Activated T-helper 2 cell treated with anti-CD3 and anti-CD28 coated beads, Interferon-gamma antibody, Interleukin-2, Interleukin-4, amounts not matched to agents 10 μg/mL and 5 μg/mL and 100 μg/mL, durations not matched to agents 14 hours and 24 hours and 36 hours (primary cell): ENCODE data around the gene CDON. TPM values are rescaled to one million over a fixed set of nuclear protein-coding genes. Genes with fewer than 3 reads are reported as not detected.
"Not testable (repeated sequence)": the region's sequence is repeated elsewhere in the genome, so short reads cannot be mapped to it uniquely, and the experiment has no call there.

Source experiments
- DNase-seq: peaks from one replicate; pipeline ENCODE4 v3.0.0; 2021; ENCODE audit warnings: low spot score
- H3K27ac Mint-ChIP-seq: one replicate; pipeline ENCODE4 v1.8.0; 2021; ENCODE audit warnings: mixed read lengths
- H3K27me3 Mint-ChIP-seq: one replicate; pipeline ENCODE4 v1.8.0; 2021; ENCODE audit warnings: low read depth, mixed read lengths
- H3K36me3 Mint-ChIP-seq: one replicate; pipeline ENCODE4 v1.8.0; 2021; ENCODE audit warnings: low read depth, mixed read lengths
- H3K4me1 Mint-ChIP-seq: one replicate; pipeline ENCODE4 v1.8.0; 2021; ENCODE audit warnings: low read depth, mixed read lengths
- H3K4me3 Mint-ChIP-seq: one replicate; pipeline ENCODE4 v1.8.0; 2021; ENCODE audit warnings: low read depth, mild to moderate bottlenecking, moderate library complexity, mixed read lengths
- H3K9me3 Mint-ChIP-seq: one replicate; pipeline ENCODE4 v1.8.0; 2021; ENCODE audit warnings: mixed read lengths
- intact Hi-C: fragments of 100-400 bp; cut with micrococcal nuclease; formaldehyde crosslinking; loops from one replicate; pipeline ENCODE4 v1.15.1; 2023
- total RNA-seq: library from RNA; stranded (reverse); gene quantifications from 2 replicates; pipeline ENCODE4 v1.2.3, GENCODE V29; 2022

Gene CDON
- total RNA-seq, 1 donor from 2014 or later = 3.2 TPM

- Mint-ChIP-seq H3K4me3 (no peak overlapping the region), H3K27ac (no peak overlapping the region), H3K36me3 (peaks cover 2% of the 10 kb centered on the region), H3K4me1 (peaks cover 20% of the 10 kb centered on the region), H3K9me3 (no peaks in the 10 kb centered on the region), H3K27me3 (peaks cover 1% of the 10 kb centered on the region)
- DNase-seq = no peak
- intact Hi-C loops = no loop called here
Measured at GRCh38 chr11:125992893-125993292, 69.8 kb downstream of the CDON start.

- Mint-ChIP-seq H3K4me3 (no peak overlapping the region), H3K4me1 (peaks cover 14% of the 10 kb centered on the region), H3K36me3 (peaks cover 2% of the 10 kb centered on the region), H3K27me3 (peaks cover 1% of the 10 kb centered on the region), H3K9me3 (no peaks in the 10 kb centered on the region), H3K27ac (no peak overlapping the region)
- intact Hi-C loops = no loop called here
- DNase-seq = no peak
Measured at GRCh38 chr11:125990244-125990643, 72.4 kb downstream of the CDON start.

GRCh38 chr11:125987066-125987641 is 75.5 kb downstream of the CDON start:
- H3K9me3 Mint-ChIP-seq = no peaks in the 10 kb centered on the region
- H3K4me3 Mint-ChIP-seq = no peak overlapping the region
- no peak for DNase-seq
- H3K27me3 Mint-ChIP-seq = no peaks in the 10 kb centered on the region
- no peak overlapping the region for H3K27ac Mint-ChIP-seq
- H3K4me1 Mint-ChIP-seq = peaks cover 10% of the 10 kb centered on the region
- intact Hi-C loops = no loop called here
- H3K36me3 Mint-ChIP-seq = no peaks in the 10 kb centered on the region

- DNase-seq, H3K27ac Mint-ChIP-seq, H3K36me3 Mint-ChIP-seq, H3K9me3 Mint-ChIP-seq, intact Hi-C loops, H3K4me3 Mint-ChIP-seq, H3K27me3 Mint-ChIP-seq: not testable (repeated sequence)
- H3K4me1 Mint-ChIP-seq = peaks cover 10% of the 10 kb centered on the region
Measured at GRCh38 chr11:125985956-125986355, 76.7 kb downstream of the CDON start.

- peaks cover 2% of the 10 kb centered on the region for H3K4me1 Mint-ChIP-seq
- H3K27ac Mint-ChIP-seq = no peak overlapping the region
- no peak overlapping the region for H3K4me3 Mint-ChIP-seq
- H3K9me3 Mint-ChIP-seq = no peaks in the 10 kb centered on the region
- H3K36me3 Mint-ChIP-seq = no peaks in the 10 kb centered on the region
- DNase-seq = no peak
- intact Hi-C loops = no loop called here
- no peaks in the 10 kb centered on the region for H3K27me3 Mint-ChIP-seq
Measured at GRCh38 chr11:125982348-125982730, 80.3 kb downstream of the CDON start.

GRCh38 chr11:125980436-125980835 is 82.2 kb downstream of the CDON start:
- intact Hi-C loops = no loop called here

GRCh38 chr11:125979511-125979910 is 83.2 kb downstream of the CDON start:
- Mint-ChIP-seq H3K4me1 (peaks cover 2% of the 10 kb centered on the region), H3K36me3 (no peaks in the 10 kb centered on the region)
- intact Hi-C loops = no loop called here

More at GRCh38 chr11:125980436-125980835, 82.2 kb downstream of the CDON start:
- H3K9me3 Mint-ChIP-seq = no peaks in the 10 kb centered on the region
- no peak for DNase-seq
- H3K4me1 Mint-ChIP-seq = peaks cover 2% of the 10 kb centered on the region
- H3K36me3 Mint-ChIP-seq = no peaks in the 10 kb centered on the region
- H3K27me3 Mint-ChIP-seq = no peaks in the 10 kb centered on the region
- no peak overlapping the region for H3K4me3 Mint-ChIP-seq
- no peak overlapping the region for H3K27ac Mint-ChIP-seq

GRCh38 chr11:125978778-125979407 is 83.8 kb downstream of the CDON start:
- peaks cover 2% of the 10 kb centered on the region for H3K4me1 Mint-ChIP-seq
- H3K9me3 Mint-ChIP-seq = no peaks in the 10 kb centered on the region
- H3K36me3 Mint-ChIP-seq = no peaks in the 10 kb centered on the region
- no peak overlapping the region for H3K4me3 Mint-ChIP-seq
- no peaks in the 10 kb centered on the region for H3K27me3 Mint-ChIP-seq
- intact Hi-C loops = no loop called here
- H3K27ac Mint-ChIP-seq = no peak overlapping the region
- DNase-seq = no peak

More at GRCh38 chr11:125979511-125979910, 83.2 kb downstream of the CDON start:
- H3K9me3 Mint-ChIP-seq = no peaks in the 10 kb centered on the region
- H3K4me3 Mint-ChIP-seq = no peak overlapping the region
- no peaks in the 10 kb centered on the region for H3K27me3 Mint-ChIP-seq
- no peak overlapping the region for H3K27ac Mint-ChIP-seq
- no peak for DNase-seq

- intact Hi-C loops = no loop called here
- Mint-ChIP-seq H3K36me3 (no peaks in the 10 kb centered on the region), H3K27ac (no peak overlapping the region), H3K9me3 (no peaks in the 10 kb centered on the region), H3K4me1 (peaks cover 2% of the 10 kb centered on the region), H3K27me3 (no peaks in the 10 kb centered on the region), H3K4me3 (no peak overlapping the region)
- no peak for DNase-seq
Measured at GRCh38 chr11:125978181-125978716, 84.4 kb downstream of the CDON start.

GRCh38 chr11:125977333-125977732 is 85.3 kb downstream of the CDON start:
- no peaks in the 10 kb centered on the region for H3K27me3 Mint-ChIP-seq
- no peaks in the 10 kb centered on the region for H3K9me3 Mint-ChIP-seq
- no peak for DNase-seq
- intact Hi-C loops = no loop called here
- no peaks in the 10 kb centered on the region for H3K36me3 Mint-ChIP-seq
- no peak overlapping the region for H3K27ac Mint-ChIP-seq
- peaks cover 2% of the 10 kb centered on the region for H3K4me1 Mint-ChIP-seq
- H3K4me3 Mint-ChIP-seq = no peak overlapping the region

GRCh38 chr11:125976156-125976555 is 86.5 kb downstream of the CDON start:
- Mint-ChIP-seq H3K4me3 (no peak overlapping the region), H3K9me3 (no peaks in the 10 kb centered on the region), H3K27me3 (no peaks in the 10 kb centered on the region), H3K36me3 (no peaks in the 10 kb centered on the region), H3K4me1 (peaks cover 2% of the 10 kb centered on the region), H3K27ac (no peak overlapping the region)
- DNase-seq = no peak
- intact Hi-C loops = no loop called here

- H3K27me3 Mint-ChIP-seq = no peaks in the 10 kb centered on the region
- no peaks in the 10 kb centered on the region for H3K36me3 Mint-ChIP-seq
- DNase-seq = no peak
- intact Hi-C loops = no loop called here
- H3K27ac Mint-ChIP-seq = no peak overlapping the region
- no peak overlapping the region for H3K4me3 Mint-ChIP-seq
- H3K9me3 Mint-ChIP-seq = no peaks in the 10 kb centered on the region
- H3K4me1 Mint-ChIP-seq = peaks cover 2% of the 10 kb centered on the region
Measured at GRCh38 chr11:125975634-125976033, 87.0 kb downstream of the CDON start.

- no peak overlapping the region for H3K4me3 Mint-ChIP-seq
- H3K36me3 Mint-ChIP-seq = no peaks in the 10 kb centered on the region
- H3K27ac Mint-ChIP-seq = no peak overlapping the region
- H3K4me1 Mint-ChIP-seq = no peaks in the 10 kb centered on the region
- no peak for DNase-seq
- no peaks in the 10 kb centered on the region for H3K9me3 Mint-ChIP-seq
- intact Hi-C loops = no loop called here
- H3K27me3 Mint-ChIP-seq = no peaks in the 10 kb centered on the region
Measured at GRCh38 chr11:125974284-125974683, 88.4 kb downstream of the CDON start.
